K562 (cell line): Measurements from ENCODE around the gene TMEM214. TPM values are rescaled to one million over a fixed set of nuclear protein-coding genes. Genes with fewer than 3 reads are reported as not detected.

ENCODE experiments used
- ARID1B ChIP-seq: fragments of 450-650 bp; IDR thresholded peaks from 2 replicates; pipeline ENCODE4 v1.6.1; 2016; ENCODE audit warnings: antibody characterized with exemption, mild to moderate bottlenecking, inconsistent platforms
- ARID3A ChIP-seq: IDR thresholded peaks from 2 replicates; pipeline ENCODE4 v1.6.1; 2012; ENCODE audit warnings: low read depth, low read length, improper control_type of control experiment, borderline replicate concordance
- BCOR ChIP-seq: fragments of 450-650 bp; IDR thresholded peaks from 2 replicates; pipeline ENCODE4 v1.6.1; 2016
- CREM ChIP-seq: IDR thresholded peaks from 2 replicates; pipeline ENCODE4 v1.6.1; 2014; ENCODE audit warnings: antibody characterized with exemption, low read depth
- ERF ChIP-seq: fragments of 450-650 bp; formaldehyde crosslinking; IDR thresholded peaks from 2 replicates; pipeline ENCODE4 v1.4.0; 2020; ENCODE audit warnings: mild to moderate bottlenecking, mixed read lengths
- JUN ChIP-seq, 2 experiments: sonication (generic) in 1 of 2; formaldehyde crosslinking in 1 of 2; IDR thresholded peaks; 2 replicates each; pipeline versions ENCODE4 v1.6.1 to v1.8.0; 2012 to 2022; ENCODE audit warnings: borderline replicate concordance in 2 of 2, mild to moderate bottlenecking in 2 of 2, improper control_type of control experiment in 1 of 2, low read depth in 1 of 2, low read length in 1 of 2, missing genetic modification reagents in 1 of 2
- NFIX ChIP-seq: fragments of 250-450 bp; sonication (Bioruptor Pico); IDR thresholded peaks from 2 replicates; pipeline ENCODE4 v1.4.0; 2020; ENCODE audit warnings: low read depth, mild to moderate bottlenecking, moderate library complexity
- ZBTB9 ChIP-seq: fragments of 450-650 bp; formaldehyde crosslinking; IDR thresholded peaks from 2 replicates; pipeline ENCODE4 v1.4.0; 2020; ENCODE audit warnings: mild to moderate bottlenecking, moderate library complexity
- polyA plus RNA-seq, 8 experiments: library from polyadenylated mRNA; depleted of rRNA in 4 of 8; stranded (reverse) in 5 of 8; unstranded in 3 of 8; fragments of >200 nt; fragmentation: Nextera tagmentation in 2 of 8; fragmentation: Illumina TruSeq in 1 of 8; extraction: Ambion mirVana in 2 of 8; extraction: Trizol in 1 of 8; gene quantifications; 2 replicates each; pipeline versions ENCODE4 v1.2.1 to v1.2.3, GENCODE V29; 2011 to 2014; ENCODE audit warnings: inconsistent platforms in 1 of 8, missing spikeins in 1 of 8
- total RNA-seq, 7 experiments: library from RNA; depleted of rRNA in 6 of 7; stranded (reverse); fragments of >200 nt in 6 of 7; fragmentation: Illumina TruSeq in 2 of 7; extraction: Trizol in 2 of 7; gene quantifications; 2 replicates each; pipeline versions ENCODE4 v1.2.1 to v1.2.3, GENCODE V29; 2011 to 2021; ENCODE audit warnings: low replicate concordance in 1 of 7

TMEM214 gene
- total and polyA plus RNA-seq, 9 of the 15 experiments (the other 6 are each of a cell fraction or from before 2014, with no cell fraction given), result 11.4 to 81.4 (median 44.1) TPM

GRCh38 chr2:27042985-27043634 is 10.3 kb downstream of the TMEM214 start (continued):
- no peak for TF ChIP-seq NFIX
- TF ChIP-seq BCOR, result no peak
- TF ChIP-seq JUN (IDR thresholded peaks at IDR 0.05; ENCODE audit: borderline replicate concordance, low read depth, low read length), result 0 out of 2 replicates have a peak, but pooled peaks have one; percentile 19
- TF ChIP-seq JUN (CRISPR knock-in tag; IDR thresholded peaks at IDR 0.05; ENCODE audit: borderline replicate concordance), result no peak
- TF ChIP-seq ARID3A, result no peak
- no peak for TF ChIP-seq CREM
- no peak for TF ChIP-seq ZBTB9 (CRISPR knock-in tag)
- TF ChIP-seq ERF (CRISPR knock-in tag), result no peak
- TF ChIP-seq ARID1B, result peak; percentile 20; the same call in 1 of the 2 replicates
- TF ChIP-seq, all 486 proteins: peak for 10
